CD4-positive, alpha-beta memory T cell (primary cell): ENCODE data around the gene HERC4. TPM values are rescaled to one million over a fixed set of nuclear protein-coding genes. Genes with fewer than 3 reads are reported as not detected.
A peak's percentile ranks its signal among the peaks of the same experiment; 100 is the strongest.

Source experiments
- CTCF ChIA-PET: fragments of 350-600 bp; sonication (Branson Sonifier 250); formaldehyde crosslinking; loops from one replicate; lab custom pipeline; 2021; ENCODE audit warnings: inconsistent platforms; ENCODE audit not compliant: partially characterized antibody; lab: Charles Lee
- POLR2A ChIA-PET: fragments of 350-600 bp; sonication (Branson Sonifier 250); formaldehyde crosslinking; loops from one replicate; lab custom pipeline; 2021; ENCODE audit not compliant: partially characterized antibody; lab: Charles Lee
- DNase-seq, 5 donors: peaks; one replicate each; pipeline versions ENCODE4 v3.0.0 to v3.0.0-alpha.2; 2020 to 2022; ENCODE audit warnings: mixed read lengths in 1 of 5
- H3K27ac ChIP-seq: one replicate; pipeline ENCODE4 v1.7.0; 2013; ENCODE audit warnings: low read depth, low read length
- H3K27me3 ChIP-seq: 2 replicates; pipeline ENCODE4 v1.7.0; 2013; ENCODE audit warnings: mild to moderate bottlenecking, low read length, moderate library complexity; ENCODE audit not compliant: insufficient read depth
- H3K36me3 ChIP-seq: 2 replicates; pipeline ENCODE4 v1.7.0; 2013; ENCODE audit warnings: mild to moderate bottlenecking, low read length, moderate library complexity; ENCODE audit not compliant: insufficient read depth
- H3K4me1 ChIP-seq: 2 replicates; pipeline ENCODE4 v1.7.0; 2013; ENCODE audit warnings: mild to moderate bottlenecking, low read length, moderate library complexity; ENCODE audit not compliant: insufficient read depth
- H3K4me3 ChIP-seq, 2 donors: one replicate each; pipeline ENCODE4 v1.7.0; 2013; ENCODE audit warnings: low read length in 2 of 2, mild to moderate bottlenecking in 1 of 2
- H3K9me3 ChIP-seq, 2 donors: one replicate each; pipeline ENCODE4 v1.7.0; 2013; ENCODE audit warnings: low read length in 2 of 2, control low read depth in 1 of 2; ENCODE audit not compliant: control insufficient read depth in 1 of 2
- H3K27ac Mint-ChIP-seq, 7 donors: one replicate each; pipeline ENCODE4 v1.8.0; 2020 to 2021; ENCODE audit warnings: mixed read lengths in 7 of 7, mild to moderate bottlenecking in 6 of 7, inconsistent platforms in 3 of 7, moderate library complexity in 3 of 7
- H3K27me3 Mint-ChIP-seq, 2 donors: one replicate each; pipeline ENCODE4 v1.8.0; 2020 to 2021; ENCODE audit warnings: mixed read lengths in 2 of 2
- H3K36me3 Mint-ChIP-seq, 2 donors: one replicate each; pipeline ENCODE4 v1.8.0; 2020 to 2021; ENCODE audit warnings: mixed read lengths in 2 of 2, inconsistent platforms in 1 of 2, mild to moderate bottlenecking in 1 of 2
- H3K4me1 Mint-ChIP-seq, 4 donors: one replicate each; pipeline ENCODE4 v1.8.0; 2020 to 2021; ENCODE audit warnings: mixed read lengths in 4 of 4, mild to moderate bottlenecking in 1 of 4
- H3K4me3 Mint-ChIP-seq, 8 donors: one replicate each; pipeline ENCODE4 v1.8.0; 2020 to 2021; ENCODE audit warnings: mixed read lengths in 8 of 8, mild to moderate bottlenecking in 7 of 8, moderate library complexity in 6 of 8, inconsistent platforms in 3 of 8
- H3K9me3 Mint-ChIP-seq, 8 donors: one replicate each; pipeline ENCODE4 v1.8.0; 2020 to 2021; ENCODE audit warnings: mixed read lengths in 8 of 8, mild to moderate bottlenecking in 5 of 8, inconsistent platforms in 3 of 8, moderate library complexity in 1 of 8
- intact Hi-C: fragments of 100-400 bp; cut with micrococcal nuclease; formaldehyde crosslinking; loops from one replicate; pipeline ENCODE4 v1.15.1; 2023
- polyA plus RNA-seq, 2 donors: library from polyadenylated mRNA; unstranded; fragments of 300-500 nt; fragmentation: Illumina TruSeq; gene quantifications; one replicate each; pipeline ENCODE4 v1.2.3, GENCODE V29; 2021
- total RNA-seq, 2 experiments: library from RNA; stranded (reverse); gene quantifications; one replicate each; pipeline ENCODE4 v1.2.3, GENCODE V29; 2021

HERC4 gene
- total and polyA plus RNA-seq, 4 experiments from 2014 or later: 15.7 to 117 (median 66.1) TPM

- CTCF ChIA-PET: interaction anchor here (1.8 kb wide), 1 partner anchor 219 kb away, joined by 4 read pairs; no protein-coding TSS in a partner anchor
- intact Hi-C loops: no loop called here
- Mint-ChIP-seq H3K4me3 (no peak overlapping the region), H3K27ac (peak overlapping the region in 1 of 7 donors; percentile 32), H3K4me1 (peaks cover 0 to 2% (median 0%) of the 10 kb centered on the region in 4 donors), H3K9me3 (no peaks in the 10 kb centered on the region), H3K27me3 (no peaks in the 10 kb centered on the region), H3K36me3 (peaks cover 34 to 52% of the 10 kb centered on the region in 2 donors)
- POLR2A ChIA-PET: no interaction called here
- Histone ChIP-seq H3K4me1 (no peaks in the 10 kb centered on the region), H3K27ac (no peak overlapping the region), H3K36me3 (peaks cover 36% of the 10 kb centered on the region), H3K4me3 (no peak overlapping the region), H3K9me3 (no peaks in the 10 kb centered on the region), H3K27me3 (no peaks in the 10 kb centered on the region)
- DNase-seq: no peak
These were observed 138.7 kb downstream of the HERC4 start for GRCh38 chr10:67936416-67936815.

GRCh38 chr10:67935223-67935622 lies 139.9 kb downstream of the HERC4 start:
- ChIA-PET CTCF (interaction anchor here (1.8 kb wide), 1 partner anchor 220 kb away, joined by 4 read pairs; no protein-coding TSS in a partner anchor), POLR2A (no interaction called here)
- DNase-seq: no peak
- no peak overlapping the region for H3K4me3 Mint-ChIP-seq
- H3K4me1 ChIP-seq: no peaks in the 10 kb centered on the region
- H3K27ac Mint-ChIP-seq: peak overlapping the region in 1 of 7 donors; percentile 13
- H3K27me3 ChIP-seq: no peaks in the 10 kb centered on the region
- no peaks in the 10 kb centered on the region for H3K9me3 Mint-ChIP-seq
- intact Hi-C loops: no loop called here
- no peak overlapping the region for H3K4me3 ChIP-seq
- H3K36me3 ChIP-seq: peaks cover 36% of the 10 kb centered on the region
- H3K4me1 Mint-ChIP-seq: peaks cover 0 to 2% (median 0%) of the 10 kb centered on the region in 4 donors
- H3K27ac ChIP-seq: no peak overlapping the region
- H3K36me3 Mint-ChIP-seq: peaks cover 41 to 60% of the 10 kb centered on the region in 2 donors
- no peaks in the 10 kb centered on the region for H3K27me3 Mint-ChIP-seq
- H3K9me3 ChIP-seq: no peaks in the 10 kb centered on the region

DNA sequence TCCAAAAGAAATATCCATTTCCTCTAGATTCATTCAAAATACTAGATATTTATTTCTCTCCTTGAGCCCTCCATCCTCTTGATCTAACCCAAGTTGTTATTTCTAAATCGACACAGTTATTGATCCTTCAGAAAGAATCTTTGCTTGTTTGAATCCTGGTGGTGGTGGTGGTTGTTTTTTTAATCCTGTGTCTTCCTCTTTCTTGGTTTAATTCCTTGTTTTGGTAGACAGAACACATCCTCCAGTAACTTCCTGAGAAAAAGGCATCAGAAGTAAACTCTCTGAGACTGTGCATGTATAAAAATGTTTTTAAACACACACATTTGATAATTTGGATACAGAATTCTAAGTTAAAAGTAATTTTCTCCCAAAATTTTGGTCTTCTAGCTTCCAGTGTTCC lies 140.7 kb downstream of the HERC4 start:
- no peak for DNase-seq
- intact Hi-C loops: no loop called here
- no peaks in the 10 kb centered on the region for H3K27me3 ChIP-seq
- no peak overlapping the region for H3K4me3 ChIP-seq
- H3K27ac Mint-ChIP-seq: peak overlapping the region in 1 of 7 donors; percentile 42
- ChIA-PET CTCF (no interaction called here), POLR2A (no interaction called here)
- peaks cover 42 to 62% of the 10 kb centered on the region in 2 donors for H3K36me3 Mint-ChIP-seq
- no peaks in the 10 kb centered on the region for H3K4me1 ChIP-seq
- no peak overlapping the region for H3K4me3 Mint-ChIP-seq
- H3K36me3 ChIP-seq: peaks cover 36% of the 10 kb centered on the region
- H3K4me1 Mint-ChIP-seq: peaks cover 0 to 2% (median 0%) of the 10 kb centered on the region in 4 donors
- no peak overlapping the region for H3K27ac ChIP-seq
- H3K9me3 Mint-ChIP-seq: no peaks in the 10 kb centered on the region
- H3K27me3 Mint-ChIP-seq: no peaks in the 10 kb centered on the region
- no peaks in the 10 kb centered on the region for H3K9me3 ChIP-seq

DNA sequence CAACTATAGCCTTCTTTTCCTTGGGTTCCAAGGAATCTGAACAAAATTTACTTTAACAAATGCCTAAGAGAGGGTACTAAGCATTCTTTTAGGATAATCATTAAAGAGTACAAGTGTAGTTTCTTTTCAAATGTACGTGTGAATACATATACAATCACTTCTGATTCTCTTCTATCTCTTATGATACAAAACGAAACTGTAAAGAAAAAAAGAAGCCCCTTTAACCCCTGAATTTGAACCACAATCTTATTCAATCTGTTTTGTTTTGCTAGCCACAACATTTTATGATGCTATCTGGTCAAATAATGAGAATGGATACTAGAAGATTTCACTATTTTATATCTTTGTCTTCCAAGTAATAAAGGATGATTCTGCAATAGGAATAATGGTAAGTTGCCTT lies 141.9 kb downstream of the HERC4 start:
- ChIA-PET POLR2A (no interaction called here), CTCF (no interaction called here)
- Mint-ChIP-seq H3K9me3 (no peaks in the 10 kb centered on the region), H3K27ac (peak overlapping the region in 1 of 7 donors; percentile 47), H3K27me3 (no peaks in the 10 kb centered on the region), H3K4me1 (peaks cover 0 to 2% (median 0%) of the 10 kb centered on the region in 4 donors), H3K36me3 (peaks cover 40 to 60% of the 10 kb centered on the region in 2 donors), H3K4me3 (no peak overlapping the region)
- Histone ChIP-seq H3K9me3 (no peaks in the 10 kb centered on the region), H3K4me3 (no peak overlapping the region), H3K36me3 (peaks cover 38% of the 10 kb centered on the region), H3K4me1 (no peaks in the 10 kb centered on the region), H3K27ac (no peak overlapping the region), H3K27me3 (no peaks in the 10 kb centered on the region)
- intact Hi-C loops: no loop called here
- DNase-seq: no peak

DNA sequence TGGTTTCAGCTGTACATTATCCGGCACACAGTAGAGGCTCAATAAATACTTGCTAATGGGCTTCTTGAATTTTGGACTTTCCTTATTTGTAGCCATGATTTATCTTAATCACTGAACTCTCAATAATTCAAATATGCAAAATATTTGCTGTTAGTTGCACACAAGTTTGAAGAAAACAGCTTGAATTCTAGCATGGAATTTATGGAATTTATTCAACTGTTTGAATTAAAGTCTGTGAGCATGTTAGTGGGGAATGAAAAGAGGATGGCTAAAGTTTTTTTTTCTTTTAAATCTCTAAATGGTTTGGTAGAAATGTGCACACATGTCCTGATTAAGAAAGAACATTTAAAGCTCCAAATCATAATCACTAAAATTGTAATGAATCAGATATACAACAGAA lies 148.1 kb downstream of the HERC4 start:
- H3K36me3 ChIP-seq: peaks cover 26% of the 10 kb centered on the region
- ChIA-PET CTCF (interaction anchor here (1.1 kb wide), 1 partner anchor 71 kb away, joined by 4 read pairs; no protein-coding TSS in a partner anchor), POLR2A (interaction anchor here (0.8 kb wide), 1 partner anchor 43 kb away, joined by 3 read pairs; the partner anchor contains the start of gene SIRT1)

DNA sequence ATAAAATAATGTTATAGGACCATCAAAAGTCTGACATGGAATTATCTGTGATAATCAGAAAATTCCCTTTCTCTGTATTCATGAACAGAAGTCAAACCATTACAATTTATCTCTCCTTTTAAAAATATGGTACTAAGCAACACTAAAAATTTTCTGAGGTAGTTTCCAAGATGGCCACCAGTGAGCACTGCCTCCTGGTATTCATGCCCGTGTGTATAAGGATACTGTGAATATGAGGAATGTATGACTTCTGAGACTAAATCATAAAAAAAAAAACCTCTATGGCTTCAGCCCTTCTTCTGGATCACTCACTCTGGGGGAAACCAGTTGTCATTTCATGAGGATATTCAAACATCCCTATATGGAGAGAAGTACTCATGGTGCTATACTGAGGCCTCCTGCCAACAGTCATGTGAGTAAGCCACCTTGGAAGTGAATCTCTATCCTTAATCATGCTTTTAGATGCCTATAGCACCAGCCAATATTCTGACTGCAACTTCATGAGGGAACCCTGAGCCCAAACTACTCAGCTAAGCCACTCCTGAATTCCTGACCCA lies 149.6 kb downstream of the HERC4 start:
- Mint-ChIP-seq H3K4me3 (no peak overlapping the region), H3K36me3 (peaks cover 28 to 59% of the 10 kb centered on the region in 2 donors), H3K27ac (peak overlapping the region in 1 of 7 donors; percentile 6), H3K27me3 (no peaks in the 10 kb centered on the region), H3K4me1 (no peaks in the 10 kb centered on the region), H3K9me3 (no peaks in the 10 kb centered on the region)
- Histone ChIP-seq H3K9me3 (no peaks in the 10 kb centered on the region), H3K4me1 (no peaks in the 10 kb centered on the region), H3K27me3 (no peaks in the 10 kb centered on the region), H3K27ac (no peak overlapping the region), H3K36me3 (peaks cover 25% of the 10 kb centered on the region), H3K4me3 (no peak overlapping the region)
- ChIA-PET CTCF (interaction anchor here (1.5 kb wide), 1 partner anchor 70 kb away, joined by 4 read pairs; no protein-coding TSS in a partner anchor), POLR2A (no interaction called here)
- intact Hi-C loops: no loop called here
- no peak for DNase-seq

More for the DNA sequence above, 148.1 kb downstream of the HERC4 start:
- intact Hi-C loops: no loop called here
- Histone ChIP-seq H3K27ac (no peak overlapping the region), H3K4me3 (no peak overlapping the region), H3K9me3 (no peaks in the 10 kb centered on the region), H3K4me1 (no peaks in the 10 kb centered on the region), H3K27me3 (no peaks in the 10 kb centered on the region)
- DNase-seq: no peak
- H3K27me3 Mint-ChIP-seq: no peaks in the 10 kb centered on the region
- H3K4me1 Mint-ChIP-seq: no peaks in the 10 kb centered on the region
- no peaks in the 10 kb centered on the region for H3K9me3 Mint-ChIP-seq
- no peak overlapping the region for H3K4me3 Mint-ChIP-seq
- H3K27ac Mint-ChIP-seq: peak overlapping the region in 2 of 7 donors; percentile 1 to 42
- H3K36me3 Mint-ChIP-seq: peaks cover 35 to 56% of the 10 kb centered on the region in 2 donors

DNA sequence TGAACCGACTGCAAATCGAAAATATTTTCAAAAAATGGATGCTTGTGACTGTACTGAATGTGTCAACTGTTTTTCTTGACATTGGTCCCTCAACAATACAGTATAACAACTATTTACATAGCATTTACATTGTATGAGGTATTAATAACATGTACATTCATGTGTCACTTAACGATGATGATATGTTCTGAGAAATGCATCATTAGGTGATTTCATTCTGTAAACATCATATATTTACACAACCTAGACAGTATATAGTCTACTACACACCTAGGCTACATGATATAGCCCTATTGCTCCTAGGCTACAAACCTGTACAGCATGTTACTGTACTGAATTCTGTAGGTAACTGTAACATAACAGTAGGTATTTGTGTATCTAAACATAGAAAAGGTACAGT lies 150.9 kb downstream of the HERC4 start:
- Mint-ChIP-seq H3K27me3 (no peaks in the 10 kb centered on the region), H3K27ac (no peak overlapping the region), H3K4me1 (no peaks in the 10 kb centered on the region), H3K9me3 (no peaks in the 10 kb centered on the region), H3K36me3 (peaks cover 26 to 57% of the 10 kb centered on the region in 2 donors), H3K4me3 (no peak overlapping the region)
- Histone ChIP-seq H3K4me3 (no peak overlapping the region), H3K4me1 (no peaks in the 10 kb centered on the region), H3K9me3 (no peaks in the 10 kb centered on the region), H3K27ac (no peak overlapping the region), H3K27me3 (no peaks in the 10 kb centered on the region), H3K36me3 (peaks cover 22% of the 10 kb centered on the region)
- POLR2A ChIA-PET: no interaction called here
- DNase-seq: no peak
- intact Hi-C loops: no loop called here
- CTCF ChIA-PET: interaction anchor here (1.5 kb wide), 1 partner anchor 69 kb away, joined by 4 read pairs; no protein-coding TSS in a partner anchor
